Activated CD8-positive, alpha-beta memory T cell treated with anti-CD3 and anti-CD28 coated beads, Interleukin-2, amount 50 U/mL, for 1 hour (primary cell): Measurements from ENCODE around the gene EGF.

Source experiments
- DNase-seq: peaks from one replicate; pipeline ENCODE4 v3.0.0-alpha.2; 2020; ENCODE audit errors: extremely low read depth

The EGF gene

DNA sequence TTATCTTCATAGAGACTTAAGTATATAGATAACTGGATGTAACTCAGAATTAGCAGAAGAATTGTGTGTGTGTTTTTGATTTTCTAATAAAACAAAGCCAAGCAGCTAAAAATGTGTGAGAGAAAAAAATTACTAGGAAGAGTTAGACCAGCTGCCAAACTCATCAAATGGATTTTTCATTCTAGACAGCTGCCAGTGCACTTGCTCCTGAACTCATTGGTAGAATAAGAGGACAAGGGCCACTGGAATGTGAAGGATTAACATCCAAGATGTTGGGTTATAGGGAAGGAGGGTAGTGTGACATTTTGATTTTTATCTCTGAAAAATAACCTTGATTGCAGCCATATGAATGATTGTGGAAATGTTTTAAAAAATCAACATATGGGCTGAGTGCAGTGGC, 49.7 kb downstream of the EGF start:
- DNase-seq = no peak

DNA sequence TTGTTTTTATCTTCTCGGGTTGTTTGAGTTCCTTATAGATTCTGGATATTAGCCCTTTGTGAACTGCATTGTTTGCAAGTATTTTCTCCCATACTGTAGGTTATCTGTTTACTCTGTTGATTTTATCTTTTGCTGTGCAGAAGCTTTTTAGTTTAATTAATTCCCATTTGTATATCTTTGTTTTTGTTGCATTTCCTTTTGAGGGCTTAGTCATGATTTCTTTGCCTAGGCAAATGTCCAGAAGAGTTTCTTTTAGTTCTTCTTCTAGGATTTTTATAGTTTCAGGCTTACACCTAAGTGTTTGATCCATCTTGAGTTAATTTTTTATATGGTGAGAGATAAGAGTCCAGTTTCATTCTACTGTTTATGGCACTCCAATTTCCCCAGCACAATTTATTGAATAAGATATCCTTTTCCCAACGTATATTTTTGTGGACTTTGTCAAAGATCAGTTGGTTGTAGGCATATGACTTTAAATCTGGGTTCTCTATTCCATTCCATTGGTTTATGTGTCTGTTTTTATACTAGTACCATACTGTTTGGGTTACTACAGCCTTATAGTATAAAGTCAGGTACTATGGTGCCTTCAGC, 54.3 kb downstream of the EGF start:
- no peak for DNase-seq

DNA sequence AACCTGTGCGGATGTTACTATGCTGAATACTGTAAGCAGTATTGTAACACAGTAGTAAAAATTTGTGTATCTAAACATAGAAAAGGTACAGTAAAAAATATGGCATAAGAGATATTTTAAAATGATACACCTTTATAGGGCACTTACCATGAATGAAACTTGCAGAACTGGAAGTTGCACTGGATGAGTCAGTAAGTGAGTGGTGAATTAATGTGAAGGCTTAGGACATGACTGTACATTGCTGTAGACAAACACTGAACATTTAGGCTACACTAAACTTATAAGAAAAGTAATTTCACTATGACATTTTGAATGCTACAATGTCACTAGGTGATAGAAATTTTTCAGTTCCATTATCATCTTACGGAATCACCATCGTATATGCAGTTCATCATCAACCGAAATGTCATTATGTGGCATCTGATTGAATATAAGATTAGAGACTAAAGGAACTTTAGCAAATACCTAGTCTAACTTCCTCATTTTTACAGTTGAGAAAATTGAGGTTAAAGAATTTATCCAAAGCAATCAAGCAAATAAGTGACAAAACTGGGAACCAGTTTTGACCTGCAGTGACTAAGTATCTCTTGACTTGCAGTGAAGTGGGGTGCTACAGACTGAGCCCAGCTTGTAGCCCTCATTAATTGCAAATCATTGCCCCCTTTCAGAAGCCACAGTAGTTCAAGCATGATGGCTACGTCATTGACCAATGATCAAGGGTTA, 55.3 kb downstream of the EGF start:
- DNase-seq = no peak

DNA sequence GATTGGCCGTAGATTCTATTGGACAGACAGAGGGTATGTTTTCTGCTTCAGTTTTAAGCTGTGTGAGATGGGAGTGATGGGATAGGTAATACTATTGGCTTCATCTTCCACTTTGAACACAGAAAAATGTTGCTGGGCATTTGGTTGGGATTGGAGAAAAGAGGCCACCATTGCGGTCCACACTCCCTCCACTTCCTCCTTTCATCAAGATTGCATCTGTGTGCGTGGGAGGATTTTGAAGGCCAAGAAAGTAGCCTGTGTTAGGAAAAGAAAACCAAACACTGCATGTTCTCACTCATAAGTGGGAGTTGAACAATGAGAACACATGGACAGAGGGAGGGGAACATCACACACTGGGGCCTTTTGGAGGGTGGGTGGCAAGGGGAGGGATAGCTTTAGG, 56.4 kb downstream of the EGF start:
- DNase-seq = no peak

DNA sequence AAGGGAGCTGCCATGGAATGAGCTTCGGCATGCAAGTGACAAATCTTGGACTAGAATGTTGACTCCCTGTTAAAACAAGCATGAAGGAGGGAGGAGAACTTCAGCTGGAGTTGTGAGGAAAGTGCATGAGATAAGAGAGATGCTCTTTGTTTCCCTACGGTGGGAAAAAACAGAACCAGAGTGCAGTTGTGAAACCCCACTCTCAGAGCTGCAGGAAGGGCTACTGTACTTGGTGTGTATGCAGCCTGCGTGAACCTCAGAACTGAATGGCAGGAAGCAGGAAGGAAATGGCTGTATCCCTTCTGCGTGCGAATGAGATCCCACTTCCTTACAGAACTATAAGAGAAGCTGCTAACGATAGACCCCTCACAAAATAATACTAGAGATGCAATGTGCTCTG, 57.2 kb downstream of the EGF start:
- DNase-seq = no peak

DNA sequence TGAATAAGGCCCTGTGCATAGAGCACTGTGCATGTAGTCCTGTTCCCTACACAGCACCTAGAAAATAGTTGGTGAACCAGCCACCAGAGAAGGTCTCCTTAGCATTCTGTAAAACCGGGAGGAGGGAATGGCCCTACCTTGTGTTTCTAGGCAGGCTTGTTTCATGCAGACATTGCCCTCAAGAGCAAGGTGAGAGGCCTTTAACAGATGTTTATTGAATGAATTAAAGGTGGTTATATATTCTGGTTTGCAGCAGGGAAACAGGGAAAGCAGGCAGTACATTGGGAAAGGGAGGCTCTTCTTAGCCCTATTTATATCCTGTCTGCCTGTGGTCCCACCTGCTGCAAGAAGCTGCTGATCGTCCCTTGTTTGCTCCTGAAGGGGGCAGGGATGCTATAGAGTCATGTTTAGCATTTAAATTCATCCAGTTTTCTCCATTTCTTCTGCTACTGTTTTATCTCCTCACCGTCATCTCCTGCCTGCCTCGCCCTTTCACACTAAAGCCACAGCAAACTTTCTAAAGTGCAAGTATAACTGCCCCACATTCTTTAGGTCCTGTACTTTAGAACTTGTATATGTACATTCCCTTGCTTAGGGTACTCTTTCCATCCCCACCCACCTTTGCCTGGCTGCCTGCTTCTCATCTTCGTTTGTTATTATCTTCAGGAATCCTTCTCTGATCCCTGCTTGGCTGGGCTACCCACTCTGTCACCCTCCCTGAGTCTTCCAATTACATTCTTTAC, 60.3 kb downstream of the EGF start:
- no peak for DNase-seq

DNA sequence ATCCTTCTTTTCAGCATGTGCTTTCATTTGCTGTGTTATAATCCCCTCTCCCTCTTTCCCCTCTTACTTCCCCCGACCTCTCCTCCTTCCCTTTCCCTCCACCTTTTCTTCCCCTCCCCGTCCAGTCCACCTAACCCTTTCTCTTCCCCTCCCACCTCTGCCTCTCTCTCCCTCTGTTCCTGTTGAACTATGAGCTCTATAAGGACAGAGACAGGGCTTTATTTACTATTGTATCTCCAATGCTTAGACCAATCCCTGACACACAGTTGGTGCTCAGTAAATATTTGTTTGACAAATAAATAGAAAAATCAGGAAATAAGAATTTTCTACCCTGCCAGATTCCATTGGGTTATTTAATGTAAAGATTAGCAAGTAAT, 60.8 kb downstream of the EGF start:
- no peak for DNase-seq

DNA sequence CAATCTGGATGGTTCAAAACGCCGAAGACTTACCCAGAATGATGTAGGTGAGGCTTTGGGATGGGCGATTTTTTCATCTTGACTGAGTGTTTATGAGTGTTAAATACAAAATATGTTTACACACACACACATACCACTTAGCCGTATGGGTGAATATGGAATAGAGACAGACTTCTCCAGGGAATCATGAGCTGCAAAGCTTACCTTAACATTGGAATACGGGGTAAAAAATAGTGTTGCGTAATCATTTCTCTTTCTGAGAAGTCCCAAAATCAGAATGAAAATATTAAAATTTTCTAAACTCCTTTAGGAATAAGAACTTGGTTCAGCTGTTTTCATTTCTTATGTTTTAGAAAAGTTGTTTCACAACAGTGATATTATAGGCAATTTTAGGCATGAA, 63.5 kb downstream of the EGF start:
- no peak for DNase-seq

DNA sequence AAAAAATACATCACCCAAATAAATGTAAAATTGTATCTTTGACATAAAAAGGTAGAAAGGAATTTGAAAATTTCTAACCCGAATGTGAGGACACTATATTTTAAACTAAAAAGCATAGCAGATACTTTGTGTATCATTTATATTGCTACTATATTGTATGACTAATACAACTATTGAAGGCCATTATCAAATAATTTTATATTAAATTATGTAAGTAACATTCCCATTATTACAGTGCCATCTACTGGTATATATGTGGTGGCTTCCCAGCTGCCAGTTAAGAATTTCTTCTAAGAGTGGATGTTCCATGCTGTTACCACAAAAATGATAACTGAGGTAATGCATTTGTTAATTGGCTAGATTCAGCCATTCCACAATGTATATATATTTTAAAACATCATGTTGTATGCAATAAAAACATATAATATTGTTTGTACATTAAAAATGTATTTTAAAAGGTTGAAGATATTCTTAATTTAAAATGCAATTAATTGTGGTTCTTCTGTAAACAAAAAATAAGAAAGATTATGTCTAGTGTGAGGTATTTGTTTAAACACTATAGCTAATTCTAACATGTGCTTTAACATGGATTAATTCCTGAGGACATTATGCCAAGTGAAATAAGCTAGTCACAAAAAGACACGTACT, 65.3 kb downstream of the EGF start:
- no peak for DNase-seq

DNA sequence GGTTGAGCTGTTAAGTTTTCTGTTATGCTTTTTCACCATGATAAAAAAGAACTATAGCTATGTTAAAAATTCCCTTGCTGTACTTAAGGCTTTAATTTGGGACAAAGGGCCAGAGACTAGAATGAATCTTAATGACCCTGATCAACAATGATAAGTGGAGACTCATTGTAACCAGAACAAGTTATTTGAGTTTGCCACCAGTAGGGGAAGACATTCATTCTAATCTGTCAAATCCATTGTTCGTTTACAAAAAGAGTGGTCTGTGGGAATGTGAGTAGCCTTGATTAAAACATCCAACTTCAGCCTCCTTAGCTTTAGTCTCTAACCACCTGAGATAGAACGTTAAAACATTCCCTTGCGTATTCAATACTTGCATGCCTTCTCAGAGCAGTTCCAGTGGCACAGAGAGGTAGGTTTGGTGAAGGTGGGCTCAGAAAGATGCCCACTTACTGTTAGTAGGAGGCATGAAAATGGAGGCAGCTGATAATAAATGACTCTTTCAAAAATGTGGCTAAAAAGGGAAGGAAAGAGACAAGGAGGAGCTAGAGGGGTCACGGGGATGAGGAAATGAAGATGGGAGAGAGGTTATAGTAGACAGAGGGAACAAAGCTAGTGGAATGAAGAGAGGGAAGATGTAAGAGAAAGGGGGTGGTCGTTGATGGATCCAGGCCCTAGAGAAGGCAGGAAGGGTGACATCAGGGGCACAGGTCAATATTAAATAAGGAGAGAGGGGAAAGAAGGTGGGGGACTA, 66.2 kb downstream of the EGF start:
- no peak for DNase-seq

DNA sequence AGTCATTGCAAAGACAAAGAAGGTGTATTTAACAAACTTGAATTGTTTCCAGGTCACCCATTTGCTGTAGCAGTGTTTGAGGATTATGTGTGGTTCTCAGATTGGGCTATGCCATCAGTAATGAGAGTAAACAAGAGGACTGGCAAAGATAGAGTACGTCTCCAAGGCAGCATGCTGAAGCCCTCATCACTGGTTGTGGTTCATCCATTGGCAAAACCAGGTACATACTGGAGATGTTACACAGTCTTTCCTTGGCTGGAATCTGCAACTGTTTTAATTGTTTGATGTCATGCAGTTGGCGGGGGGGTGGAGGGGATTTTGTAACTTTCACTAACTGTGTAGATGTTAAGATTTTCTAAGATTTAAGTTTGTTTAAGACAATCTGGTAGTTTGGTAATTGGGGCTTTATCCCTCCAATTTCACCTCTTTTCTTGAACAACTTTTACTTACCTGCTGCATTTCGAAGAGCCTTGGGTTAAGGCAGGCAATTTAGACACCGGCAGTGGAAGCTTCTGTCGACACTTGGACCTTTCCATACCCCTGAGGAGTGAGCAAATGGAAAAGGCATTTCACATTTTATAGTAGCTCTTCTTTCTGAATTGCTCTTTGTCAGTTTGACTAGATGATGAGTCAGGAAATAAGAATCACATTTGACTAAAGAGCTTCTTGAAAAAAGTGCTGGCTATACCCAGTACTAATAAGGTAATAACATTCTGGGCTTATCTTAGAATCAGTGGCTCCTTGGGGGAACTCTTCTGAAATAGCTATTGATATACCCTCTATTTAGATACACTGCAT, 67.4 kb downstream of the EGF start:
- DNase-seq = no peak

DNA sequence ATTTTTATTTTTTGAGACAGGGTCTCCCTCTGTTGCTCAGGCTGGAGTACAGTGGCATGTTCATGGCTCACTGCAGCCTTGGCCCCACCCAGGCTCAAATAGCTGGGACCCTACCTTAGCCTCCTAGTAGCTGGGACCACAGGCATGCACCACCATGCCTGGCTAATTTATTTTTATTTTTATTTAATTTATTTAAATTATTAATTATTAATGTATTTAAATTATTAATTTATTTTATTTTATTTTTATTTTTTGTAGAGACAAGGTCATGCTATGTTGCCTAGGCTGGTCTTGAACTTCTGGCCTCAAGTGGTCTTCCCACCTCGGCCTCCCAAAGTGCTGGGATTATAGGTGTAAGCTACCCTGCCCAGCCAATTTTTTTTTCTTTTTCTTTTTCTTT, 69.3 kb downstream of the EGF start:
- DNase-seq = no peak

DNA sequence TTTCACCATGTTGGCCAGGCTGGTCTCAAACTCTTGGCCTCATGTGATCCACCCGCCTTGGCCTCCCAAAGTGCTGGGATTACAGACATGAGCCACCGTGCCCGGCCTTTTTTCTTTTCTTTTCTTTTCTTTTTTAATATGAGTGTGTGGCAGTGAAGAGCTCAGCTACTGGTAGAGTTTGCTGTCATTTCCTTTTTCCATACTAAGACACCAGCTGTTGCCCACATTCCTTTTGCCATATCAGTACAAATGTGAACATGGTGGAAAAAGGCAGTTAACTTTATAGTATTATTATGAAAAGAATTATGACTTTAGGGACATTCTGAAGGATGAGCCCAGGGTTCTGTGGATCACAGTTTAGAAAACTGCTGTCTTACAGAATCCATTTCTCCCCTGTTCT, 69.8 kb downstream of the EGF start:
- no peak for DNase-seq

DNA sequence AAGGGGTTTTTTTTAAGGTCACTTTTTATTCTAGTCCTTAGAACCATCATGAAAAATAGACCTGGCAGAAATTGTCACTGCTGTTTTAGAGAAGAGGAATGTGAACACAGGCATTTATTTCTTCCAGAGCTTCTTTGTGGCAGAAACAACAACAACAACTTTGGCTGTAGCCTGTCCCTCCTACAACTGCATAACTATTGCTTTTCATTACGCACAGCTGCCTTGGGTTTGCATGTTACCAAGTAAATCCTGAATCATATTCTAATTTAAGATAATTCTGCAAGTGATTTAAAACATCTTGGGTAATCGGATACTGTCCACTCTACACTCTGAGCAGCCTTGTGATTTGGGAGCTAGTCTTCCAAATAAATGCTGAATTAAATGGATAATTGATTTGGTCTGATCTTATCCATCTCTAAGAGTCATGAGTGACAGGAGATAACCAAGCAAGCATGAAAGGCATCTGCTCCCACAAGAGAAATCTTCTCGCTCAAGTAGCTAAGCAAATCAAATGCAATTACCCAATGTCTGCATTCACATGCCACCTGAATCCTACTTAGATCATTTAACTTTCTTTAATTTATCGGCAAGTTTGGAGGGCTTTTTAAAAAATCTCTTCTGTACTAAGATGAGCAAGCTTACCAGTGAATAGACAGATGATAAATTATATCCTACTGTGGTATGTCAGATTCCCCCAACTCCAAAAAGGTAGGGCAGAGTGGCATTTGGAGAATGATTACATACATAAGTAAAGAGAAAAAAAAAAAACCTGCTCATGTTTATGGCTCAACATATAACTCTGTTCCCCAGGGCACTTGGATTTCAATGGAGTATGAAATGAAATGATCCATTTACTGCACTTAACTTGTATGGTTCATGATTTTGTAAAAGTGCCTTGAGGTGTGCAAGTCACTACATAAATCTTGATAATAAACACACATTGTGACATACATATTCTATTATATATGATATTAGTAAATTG, 73.6 kb downstream of the EGF start:
- DNase-seq = no peak

DNA sequence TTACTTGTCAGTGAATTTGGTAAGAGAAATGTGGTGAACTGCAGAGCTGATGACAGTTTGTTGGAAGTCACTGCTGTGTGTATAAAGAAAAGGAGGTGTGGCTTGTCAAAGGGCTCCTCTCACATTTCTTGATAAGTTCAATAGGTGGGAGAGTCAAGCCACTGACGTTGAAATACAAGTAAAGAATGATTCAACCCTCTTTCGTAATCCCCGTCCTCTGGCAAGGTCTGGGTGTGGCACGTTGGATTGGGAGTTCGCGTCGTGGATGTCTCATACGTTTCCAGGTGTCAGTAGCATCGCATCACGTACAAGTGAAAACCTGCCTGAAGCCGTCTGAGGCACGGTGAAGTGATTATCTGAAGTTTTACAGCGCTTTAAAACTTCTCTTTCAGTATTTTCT, 76.4 kb downstream of the EGF start:
- no peak for DNase-seq

DNA sequence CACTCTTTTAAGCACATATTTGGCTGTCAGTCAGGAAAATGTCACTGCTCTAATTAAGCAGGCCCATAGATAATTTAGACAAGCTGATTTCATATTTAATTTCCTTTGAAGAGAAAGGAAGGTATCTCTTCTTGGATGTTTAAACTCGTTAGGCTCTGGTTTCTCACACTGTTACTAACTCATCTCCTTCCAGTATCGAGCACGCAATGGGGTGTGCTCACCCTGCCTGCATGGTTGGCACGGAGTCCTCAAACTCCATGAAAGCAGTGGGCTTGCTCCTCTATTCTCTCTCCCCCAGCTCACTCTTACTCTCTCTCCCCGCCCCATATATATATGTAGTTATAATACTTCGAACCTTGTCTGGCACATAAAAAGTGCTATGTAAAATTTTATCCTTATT, 76.9 kb downstream of the EGF start:
- no peak for DNase-seq

DNA sequence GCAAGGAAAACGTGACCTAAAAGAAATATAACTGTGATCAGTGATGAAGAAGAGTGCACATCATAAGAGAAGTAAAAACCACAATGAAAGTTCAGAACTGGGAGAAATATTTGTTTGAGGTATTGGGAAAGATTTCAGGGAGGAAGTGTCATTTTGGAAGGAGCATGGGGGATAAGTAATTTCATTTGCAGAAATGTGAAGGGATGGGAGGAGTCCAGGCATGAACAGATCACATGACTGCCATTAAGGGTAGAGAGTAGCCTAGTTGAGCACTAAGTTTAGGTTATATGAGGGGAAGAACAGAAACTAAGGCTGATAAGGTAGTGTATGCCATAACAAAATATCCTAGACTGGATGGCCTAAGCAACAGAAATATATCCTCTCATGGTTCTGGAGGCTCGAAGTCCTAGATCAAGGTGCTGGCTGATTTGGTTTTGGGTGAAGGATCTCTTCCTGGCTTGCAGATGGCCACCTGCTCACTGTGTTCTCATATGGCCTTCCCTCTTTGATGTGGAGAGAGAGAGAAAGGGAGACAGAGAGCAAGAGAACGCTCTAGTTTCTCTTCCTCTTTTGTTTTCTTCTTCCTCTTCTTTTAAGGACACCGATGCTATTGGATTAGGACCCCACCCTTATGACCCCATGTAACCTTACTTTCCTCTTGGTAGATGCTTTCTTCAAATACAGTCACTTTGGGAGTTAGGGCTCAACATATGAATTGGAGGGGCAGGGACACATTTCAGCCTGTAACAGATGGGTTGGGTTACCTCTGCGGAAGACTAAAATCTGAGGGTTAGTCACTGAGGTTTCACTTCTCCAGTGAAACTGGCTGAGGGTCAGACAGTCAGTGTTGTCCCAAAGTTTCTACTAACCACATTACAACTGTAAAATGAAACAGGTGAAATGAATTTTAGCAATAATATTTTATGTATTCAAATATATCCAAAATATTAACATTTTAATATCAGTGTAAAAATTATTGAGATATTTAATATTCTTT, 77.9 kb downstream of the EGF start:
- DNase-seq = no peak

DNA sequence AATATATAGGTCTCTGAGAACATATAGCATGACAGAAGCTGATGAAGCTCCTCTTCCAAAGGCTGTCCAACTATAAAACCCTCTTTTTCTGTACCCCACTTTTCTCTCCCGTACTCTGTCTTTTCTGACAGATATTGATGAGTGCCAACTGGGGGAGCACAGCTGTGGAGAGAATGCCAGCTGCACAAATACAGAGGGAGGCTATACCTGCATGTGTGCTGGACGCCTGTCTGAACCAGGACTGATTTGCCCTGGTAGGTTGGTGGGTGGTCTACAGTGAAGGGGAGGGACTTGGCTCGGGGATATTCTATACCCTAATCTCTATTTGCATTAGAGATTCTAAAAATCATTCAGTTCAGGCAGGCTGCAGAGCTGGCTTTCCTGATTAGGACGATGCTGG, 80.4 kb downstream of the EGF start:
- no peak for DNase-seq

DNA sequence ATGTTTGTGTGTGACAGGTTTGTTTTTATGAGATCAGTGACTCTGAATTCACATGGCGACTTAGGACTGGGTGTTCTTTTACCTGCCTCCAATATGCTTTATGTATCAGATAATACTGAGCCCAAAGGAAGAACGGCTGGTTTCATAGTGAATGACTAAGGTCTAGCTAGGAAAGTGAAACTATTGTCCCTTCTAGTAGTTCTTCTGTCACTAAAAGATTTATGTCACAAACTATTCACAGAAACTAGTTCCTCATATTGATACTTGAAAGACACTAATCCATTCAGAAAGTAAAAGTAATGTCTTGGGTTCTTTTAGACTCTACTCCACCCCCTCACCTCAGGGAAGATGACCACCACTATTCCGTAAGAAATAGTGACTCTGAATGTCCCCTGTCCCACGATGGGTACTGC, 81.7 kb downstream of the EGF start:
- DNase-seq = no peak
